Activated T-cell treated with anti-CD3 and anti-CD28 coated beads, Interleukin-2, amount 50 U/mL, for 48 hours (primary cell): Measurements from ENCODE around the gene SOHLH1.

Experiments used
- DNase-seq, 2 experiments: peaks; one replicate each; pipeline ENCODE4 v3.0.0-alpha.2; 2020

Gene SOHLH1

DNA sequence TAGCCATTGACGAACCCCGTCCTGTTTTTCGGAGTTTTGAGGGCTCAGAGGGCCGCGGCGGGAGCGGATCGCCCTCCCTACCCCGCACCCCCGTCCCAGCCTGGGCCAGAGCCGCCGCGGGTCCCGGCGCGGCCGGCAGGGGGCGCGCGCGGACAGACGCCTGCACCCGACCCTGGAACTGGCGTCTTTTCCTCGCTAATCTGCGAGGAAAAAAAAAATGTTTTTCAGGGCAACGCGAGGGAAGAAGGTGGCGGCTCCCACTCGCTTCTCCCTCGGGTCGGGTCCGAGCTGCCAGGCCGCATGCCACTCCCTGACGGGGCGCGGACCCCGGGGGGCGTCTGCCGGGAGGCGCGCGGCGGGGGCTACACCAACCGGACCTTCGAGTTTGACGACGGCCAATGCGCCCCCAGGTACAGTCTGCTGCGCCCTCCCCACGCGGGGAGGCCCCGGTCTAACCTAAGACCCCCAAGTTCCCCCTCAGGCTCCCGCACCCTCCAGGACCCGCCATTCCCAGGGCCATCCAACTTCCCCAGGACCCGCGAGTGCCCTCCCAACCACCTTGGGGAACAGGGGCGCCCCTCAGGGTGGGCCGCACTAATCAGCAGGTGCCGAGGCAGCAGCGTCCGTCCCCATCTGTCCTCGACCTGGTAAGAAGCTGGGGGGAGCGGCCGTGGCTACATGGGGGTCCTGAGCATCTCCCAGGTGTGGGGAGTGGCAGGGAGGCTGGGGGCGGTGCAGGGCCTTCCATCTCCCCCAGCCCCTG, 2.9 kb upstream of the SOHLH1 start, which contains the start of gene KCNT1:
Gene KCNT1, plus strand, starts transcription at position 227 of the 763 bp plus-strand sequence. Its CDS starts 74 bp downstream, at position 301.
- DNase-seq = peak; percentile 73 to 75

DNA sequence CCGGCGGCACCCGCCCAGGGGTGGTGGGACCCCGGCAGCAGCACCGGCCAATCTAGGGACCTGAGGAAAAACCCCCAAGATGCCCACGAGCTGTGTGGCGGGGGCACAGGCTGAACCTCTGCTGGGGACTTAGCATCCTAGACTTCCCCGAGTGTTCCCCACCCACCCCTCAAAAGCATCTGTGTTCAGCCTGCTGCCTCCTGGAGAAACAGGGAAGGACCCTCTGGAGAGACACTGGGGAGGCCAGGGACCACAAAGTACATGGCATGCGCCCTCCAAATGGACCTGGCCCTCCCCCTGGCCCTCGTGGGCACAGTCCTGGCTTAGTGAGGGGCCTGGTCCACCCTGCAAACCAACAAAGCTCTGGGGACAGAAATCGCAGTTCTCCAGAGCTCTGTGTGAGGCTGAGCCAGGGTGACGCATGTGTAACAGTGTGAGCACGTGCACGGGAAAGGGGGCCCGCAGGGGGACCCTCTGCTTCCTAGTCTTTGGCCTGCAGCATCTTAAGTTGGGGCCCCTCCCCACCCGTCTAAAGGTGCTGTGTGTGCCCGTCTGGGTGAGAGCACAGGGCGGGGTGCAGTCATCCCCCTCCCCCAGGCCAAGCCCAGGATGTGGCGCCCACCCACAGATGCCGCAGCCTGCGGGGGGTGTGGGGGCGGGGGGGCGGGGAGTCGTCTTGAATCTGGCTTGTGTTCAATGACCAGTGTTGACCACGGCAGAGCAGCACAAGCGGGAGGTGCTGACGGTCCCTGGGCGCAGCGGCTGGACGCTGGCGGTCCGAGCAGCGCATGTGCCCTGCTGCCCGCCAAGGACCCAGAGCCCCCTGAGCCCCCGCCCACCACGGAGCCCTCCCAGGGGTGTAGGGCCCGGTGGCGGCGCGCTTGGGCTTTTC, 2.0 kb upstream of the SOHLH1 start:
- peak; percentile 28 to 36 for DNase-seq

DNA sequence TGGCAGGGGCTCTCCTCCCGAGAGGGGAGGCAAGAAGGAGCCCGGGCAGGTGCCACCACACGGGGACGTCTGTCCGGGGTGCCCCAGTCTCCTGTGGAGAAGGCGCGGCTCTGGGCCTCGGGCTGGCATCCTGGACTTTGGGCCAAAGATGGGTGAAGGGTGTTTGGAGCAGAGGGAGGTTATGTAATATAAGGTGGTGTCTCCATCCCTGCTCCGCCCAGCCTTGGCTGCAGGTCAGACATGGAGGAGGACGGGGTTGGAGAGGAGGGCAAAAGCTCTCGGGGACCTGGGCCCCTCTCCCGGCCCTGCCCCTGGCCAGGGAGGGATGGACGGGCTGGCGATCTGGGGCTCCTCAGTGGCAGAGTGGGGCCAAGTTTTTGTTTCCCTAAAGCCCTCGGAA, 1.2 kb upstream of the SOHLH1 start:
- DNase-seq = no peak

DNA sequence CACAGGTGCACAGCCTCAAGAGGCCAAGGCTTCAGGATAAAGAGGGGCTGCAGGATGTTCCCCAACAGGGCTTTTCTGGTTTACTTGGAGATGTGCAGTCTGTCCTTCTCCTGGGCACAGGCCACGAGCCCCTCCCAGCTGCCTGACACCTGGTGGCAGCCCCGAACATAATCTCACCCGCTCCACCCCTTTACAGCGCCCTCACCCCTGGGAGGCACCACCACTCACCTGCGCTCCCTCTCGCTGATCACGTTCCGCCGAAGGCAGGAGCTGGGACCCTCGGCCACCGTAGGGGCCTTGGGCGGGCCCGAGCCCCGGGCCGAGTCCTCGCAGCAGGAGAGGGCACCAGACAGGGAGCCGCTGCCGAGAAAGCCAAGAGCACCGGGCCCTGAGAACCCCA, 514 bp downstream of the SOHLH1 start:
- DNase-seq = no peak

DNA sequence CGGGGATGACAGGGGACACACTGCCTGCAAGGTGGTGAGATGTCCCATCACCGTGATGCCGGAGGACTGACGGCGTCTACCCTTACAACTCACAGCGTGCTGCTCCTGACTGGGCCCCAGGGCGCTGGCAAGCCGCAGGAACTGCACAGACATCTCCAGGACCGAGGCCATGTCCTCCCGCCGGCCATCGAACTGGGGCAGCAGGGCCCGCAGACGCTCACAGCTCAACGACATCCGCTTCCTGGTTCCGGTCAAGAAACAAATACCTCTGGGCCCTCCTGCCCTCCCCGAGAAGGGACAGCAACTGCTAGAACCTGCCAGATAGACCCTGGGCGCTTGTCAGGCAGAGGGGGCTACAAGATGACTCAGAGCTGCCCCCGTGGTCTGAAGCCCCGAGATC, 1.0 kb downstream of the SOHLH1 start:
- DNase-seq = no peak

DNA sequence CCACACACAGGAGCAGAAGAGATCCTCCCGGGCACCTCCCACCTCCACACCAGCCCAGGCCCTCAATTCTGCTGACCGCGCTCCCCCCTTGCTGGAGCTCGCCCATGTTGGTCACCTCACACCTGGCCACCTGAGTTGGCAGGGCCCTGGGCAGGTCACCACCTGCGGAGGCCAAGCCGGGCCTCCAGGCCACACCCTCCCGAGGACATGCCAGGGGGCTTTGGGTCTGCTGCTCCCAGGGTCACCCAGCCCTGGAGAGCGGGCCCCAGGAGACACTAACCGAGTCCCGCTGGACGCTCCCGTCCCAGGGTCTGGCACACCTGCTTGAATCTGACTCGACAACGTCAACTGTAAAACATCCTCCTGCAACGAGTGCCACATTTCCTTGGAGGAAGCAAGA, 2.1 kb downstream of the SOHLH1 start:
- DNase-seq = no peak

DNA sequence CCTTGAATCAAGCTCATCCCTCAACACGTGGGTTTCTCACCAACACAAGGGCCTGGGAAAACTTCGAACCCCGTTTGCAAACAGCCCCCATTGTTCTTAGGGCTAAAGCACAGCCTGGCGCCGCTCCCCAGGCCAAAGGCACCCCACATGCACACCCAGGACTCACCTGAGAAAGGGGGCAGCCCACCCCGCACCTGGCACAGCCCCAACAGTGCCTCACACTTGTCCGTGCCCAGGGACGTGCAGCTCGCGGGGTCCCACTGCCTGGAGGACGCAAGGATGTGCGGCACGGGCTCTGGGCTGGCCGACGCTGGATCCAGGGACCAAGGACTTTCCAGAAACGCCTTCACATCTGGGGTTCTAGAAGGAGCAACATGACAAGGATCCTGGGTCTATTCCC, 2.8 kb downstream of the SOHLH1 start:
- DNase-seq = no peak

DNA sequence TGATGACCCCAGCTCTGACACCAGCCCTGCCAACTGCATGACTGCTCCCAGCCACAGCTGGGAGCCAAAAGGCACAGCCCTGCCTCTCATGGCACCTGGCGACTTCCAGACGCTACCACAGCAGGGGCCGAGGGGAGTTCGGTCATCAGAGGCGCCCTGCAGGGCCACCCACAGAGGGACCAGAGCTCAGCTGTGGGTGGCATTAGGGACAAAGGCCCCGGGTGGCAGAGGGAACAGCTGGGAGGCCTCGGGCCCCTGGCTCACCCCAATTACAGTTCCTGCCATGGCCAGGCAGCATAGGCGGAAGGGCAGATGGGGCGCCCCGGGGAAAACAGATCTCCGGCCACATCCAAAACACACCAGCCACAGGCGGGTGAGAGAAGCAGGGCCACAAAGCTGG, 3.6 kb downstream of the SOHLH1 start:
- DNase-seq = no peak

DNA sequence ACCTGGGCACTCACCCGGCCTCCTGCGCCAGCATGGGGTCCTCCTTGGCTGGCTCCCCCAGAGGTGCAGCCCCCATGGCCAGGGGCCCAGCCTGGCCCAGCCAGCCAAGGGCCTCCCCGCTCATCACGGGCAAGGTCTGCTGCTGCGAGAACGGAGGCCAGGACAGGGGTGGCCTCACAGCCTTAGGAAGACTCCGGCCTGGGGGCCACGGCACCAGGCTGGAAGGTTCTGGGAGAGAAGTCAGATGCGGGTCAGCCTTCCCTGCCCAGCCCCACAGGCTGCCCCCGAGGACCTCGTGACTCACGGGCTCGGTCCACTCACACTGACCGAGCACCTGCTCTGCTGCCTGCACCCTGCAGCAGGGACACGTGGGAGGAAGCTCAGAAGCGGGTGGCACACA, 4.2 kb downstream of the SOHLH1 start:
- DNase-seq = no peak

DNA sequence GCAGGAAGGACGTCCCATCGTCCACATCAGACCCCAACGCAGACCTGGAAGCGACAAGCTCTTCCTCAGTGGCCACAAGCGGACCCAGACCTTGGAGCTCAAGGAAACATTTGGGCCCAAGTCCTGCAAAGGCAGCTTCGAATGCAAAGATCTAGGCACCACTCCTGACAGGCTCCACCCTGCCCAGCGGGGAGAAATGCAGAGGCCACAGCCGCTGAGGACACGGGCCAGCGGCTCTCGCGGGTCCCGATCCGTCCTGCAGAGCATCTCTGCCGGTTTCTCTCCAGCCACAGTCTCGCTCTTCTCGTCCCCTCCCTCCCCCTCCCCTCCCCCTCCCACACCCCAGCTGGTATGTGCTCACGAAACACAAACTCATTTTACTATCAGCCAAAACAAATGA, 4.9 kb downstream of the SOHLH1 start:
- DNase-seq = no peak

DNA sequence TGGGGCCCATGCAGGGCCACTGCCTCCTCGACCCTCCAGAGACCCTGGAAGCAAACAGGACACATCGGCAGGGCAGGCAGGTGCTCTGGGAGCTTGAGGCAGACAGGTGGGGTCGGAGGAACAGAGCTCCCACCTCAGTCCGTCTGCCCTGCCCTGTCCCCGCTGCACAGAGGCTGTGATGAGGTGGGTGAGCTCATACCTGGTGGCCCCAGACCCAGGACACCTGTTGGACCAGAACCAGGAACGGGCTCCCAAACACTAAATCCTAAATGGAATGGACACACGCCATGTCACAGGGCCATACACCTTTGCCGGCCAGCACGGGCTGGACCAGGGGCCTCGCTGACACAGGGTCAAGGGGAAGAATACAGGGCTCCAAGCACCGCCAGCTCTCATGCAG, 5.5 kb downstream of the SOHLH1 start:
- DNase-seq = no peak

DNA sequence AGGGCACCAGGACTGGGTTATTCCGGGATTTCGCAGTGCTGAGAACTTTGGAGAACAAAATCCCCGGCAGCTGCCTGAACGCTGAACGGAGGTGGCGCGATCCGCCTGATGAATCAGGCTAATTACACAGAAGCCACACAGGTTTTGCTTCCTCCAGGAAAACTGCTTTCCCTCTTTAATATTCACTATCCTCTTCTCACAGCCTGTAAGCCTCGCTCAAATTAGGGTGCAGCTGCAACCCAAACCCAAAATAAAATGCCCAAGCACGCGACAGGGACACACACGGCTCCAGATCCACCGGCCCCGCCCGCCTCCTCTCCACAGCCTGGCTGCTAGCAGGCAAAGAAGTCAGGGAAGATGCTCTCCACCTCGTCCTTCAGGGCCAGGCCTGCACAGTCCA, 6.0 kb downstream of the SOHLH1 start:
- no peak for DNase-seq

DNA sequence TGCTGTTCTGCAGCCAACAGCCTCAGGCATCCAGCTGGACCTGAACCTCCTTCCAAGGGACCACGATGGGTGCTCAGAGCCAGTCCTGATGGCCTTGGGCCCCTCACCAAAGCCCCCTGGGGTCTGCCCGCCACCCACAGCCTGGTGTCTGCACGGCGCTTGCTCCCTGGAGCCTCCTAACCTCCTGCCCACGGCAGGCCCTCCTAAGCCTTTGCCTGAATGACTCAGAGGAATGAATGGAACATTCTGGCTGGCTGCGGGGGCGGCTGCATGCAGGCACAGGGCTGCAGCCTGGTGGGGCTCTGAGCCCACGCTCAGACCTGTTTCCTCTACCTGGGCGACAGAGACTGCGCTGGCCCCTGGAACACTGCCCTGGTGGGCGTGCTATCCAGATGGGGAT, 6.9 kb downstream of the SOHLH1 start:
- DNase-seq = no peak

DNA sequence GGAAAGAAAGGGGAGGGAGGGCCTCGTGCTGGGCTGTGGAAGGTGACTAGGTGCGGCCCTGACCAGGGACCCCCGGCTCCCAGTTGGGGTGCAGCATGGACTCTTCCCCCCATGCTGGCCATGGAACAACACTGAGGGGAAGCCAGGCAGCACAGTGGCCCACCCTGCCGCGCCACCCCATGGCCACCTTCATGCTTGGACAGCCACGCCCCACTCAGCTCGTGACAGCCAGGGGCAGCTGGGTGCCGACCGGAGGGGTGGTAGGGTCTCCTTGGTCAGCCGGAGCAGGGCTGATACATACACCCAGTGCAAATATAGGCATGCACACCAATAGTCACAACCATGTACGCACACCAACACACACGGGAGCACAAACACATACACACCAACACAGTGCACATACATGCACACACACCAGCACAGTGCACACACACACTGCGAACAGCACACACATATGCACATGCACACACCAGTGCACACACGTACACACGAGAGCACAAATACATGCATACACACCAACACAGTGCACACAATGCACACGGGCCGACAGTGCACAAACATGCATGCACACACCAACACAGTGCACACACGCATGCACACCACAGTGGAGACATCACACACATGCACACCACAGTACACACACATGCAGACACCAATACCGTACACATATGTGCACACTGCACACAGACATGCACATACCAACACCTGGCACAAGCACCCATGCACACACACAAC, 8.3 kb downstream of the SOHLH1 start:
- no peak for DNase-seq

DNA sequence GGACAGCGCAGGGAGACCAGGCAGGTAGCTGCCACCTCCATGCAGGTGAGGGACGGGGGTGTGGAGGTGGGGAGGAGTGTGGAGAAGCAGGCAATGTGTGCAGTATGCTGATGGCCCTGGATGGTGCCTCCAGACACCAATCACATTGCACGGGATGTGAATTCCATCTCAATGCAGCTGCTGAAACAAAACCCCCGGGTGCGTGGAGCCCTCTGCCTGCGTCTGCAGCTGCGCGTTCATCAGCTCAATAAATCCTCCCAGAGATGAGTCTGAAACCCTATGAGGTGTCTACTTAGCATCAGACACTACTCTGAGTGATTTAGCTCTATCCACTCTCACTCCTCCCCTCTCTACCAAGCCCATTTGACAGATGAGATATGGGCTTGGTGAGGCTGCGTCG, 10.3 kb downstream of the SOHLH1 start:
- no peak for DNase-seq

DNA sequence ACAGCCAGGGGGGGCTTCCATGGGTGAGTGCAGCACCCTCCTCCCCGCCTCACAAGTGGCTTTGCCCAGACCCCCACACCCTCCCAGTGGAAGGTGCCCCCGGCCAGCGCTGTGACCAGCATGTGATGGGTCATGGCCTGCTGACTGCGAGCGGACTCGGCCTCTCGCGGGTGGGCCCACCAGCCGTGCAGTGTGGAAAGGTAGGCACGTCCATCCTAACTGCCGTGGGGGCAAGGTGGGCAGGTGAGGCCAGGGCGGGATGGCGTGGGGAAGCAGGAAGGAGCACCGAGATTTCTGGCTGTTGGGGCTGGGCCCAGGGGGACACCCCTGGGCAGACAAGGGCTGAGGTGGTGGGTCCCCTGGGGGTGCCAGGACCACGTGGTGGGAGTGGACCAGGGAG, 12.1 kb downstream of the SOHLH1 start:
- DNase-seq = no peak

DNA sequence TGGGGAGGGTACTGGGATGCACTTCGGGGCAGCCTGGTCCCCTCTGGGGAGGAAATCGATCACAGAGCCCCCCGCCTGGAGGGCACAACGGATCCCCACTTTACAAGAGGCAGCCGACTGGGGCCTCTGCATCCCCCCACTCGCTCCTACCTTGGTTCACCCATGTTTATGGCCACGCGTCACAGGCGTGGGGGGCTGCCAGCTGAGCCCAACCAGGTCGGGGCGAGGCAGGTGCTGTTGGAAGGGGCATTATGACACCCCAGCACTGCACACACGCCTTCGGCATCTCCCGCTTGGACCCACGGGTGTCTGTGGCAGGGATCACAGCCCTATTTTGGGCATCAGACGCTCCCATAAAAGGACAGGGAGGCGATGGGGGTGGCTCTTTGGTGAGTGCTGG, 14.6 kb downstream of the SOHLH1 start:
- DNase-seq = no peak

DNA sequence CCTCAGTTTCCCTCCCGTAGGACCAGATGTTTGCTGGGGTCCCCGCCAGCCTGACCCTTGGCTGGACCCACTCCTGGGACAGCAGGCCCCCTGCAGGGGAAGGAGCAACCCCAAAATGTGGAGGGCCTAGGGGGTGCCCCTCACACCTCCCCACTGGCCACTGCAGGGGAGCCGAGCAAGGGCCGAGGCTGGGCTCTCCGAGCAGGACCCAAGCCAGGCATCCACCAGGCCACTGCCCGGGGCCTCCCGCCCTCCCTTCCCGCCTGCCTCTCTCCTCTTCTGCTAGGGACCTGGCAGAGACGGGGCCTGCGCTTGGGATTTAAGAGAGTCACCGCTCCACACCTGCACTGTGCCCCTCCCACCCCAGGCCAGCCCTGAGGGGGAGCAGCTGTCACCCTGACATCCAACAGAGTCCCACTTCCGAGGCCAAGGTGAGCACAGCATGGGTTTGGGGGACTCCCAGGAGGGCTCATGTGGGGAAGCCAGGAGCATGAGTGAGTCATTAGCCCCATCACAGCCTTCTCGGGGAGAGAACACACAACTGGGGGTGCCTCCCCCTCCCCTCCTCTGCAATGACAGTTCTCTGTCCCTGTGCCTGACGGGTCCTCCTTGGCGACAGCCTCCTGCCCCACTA, 15.8 kb downstream of the SOHLH1 start:
- DNase-seq = no peak

DNA sequence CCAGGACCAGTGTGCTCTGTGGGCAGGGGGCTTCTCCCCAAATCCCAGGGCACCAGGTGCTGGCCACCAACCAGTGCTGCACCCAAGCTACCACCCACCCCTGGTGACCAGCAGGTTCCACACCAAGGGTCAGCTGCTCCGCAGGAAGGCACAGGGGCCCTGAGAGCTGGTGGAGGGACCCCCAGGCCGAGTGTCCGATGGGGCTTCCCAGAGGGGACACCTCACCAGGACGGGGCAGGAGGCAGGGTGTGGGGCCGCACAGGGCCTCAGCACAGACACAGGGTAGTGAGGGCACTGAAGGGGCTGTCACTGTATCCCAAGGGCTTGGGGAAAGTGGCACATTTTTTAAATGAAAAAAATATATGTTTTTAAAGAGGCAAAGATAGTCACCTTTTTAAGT, 18.1 kb downstream of the SOHLH1 start:
- no peak for DNase-seq

DNA sequence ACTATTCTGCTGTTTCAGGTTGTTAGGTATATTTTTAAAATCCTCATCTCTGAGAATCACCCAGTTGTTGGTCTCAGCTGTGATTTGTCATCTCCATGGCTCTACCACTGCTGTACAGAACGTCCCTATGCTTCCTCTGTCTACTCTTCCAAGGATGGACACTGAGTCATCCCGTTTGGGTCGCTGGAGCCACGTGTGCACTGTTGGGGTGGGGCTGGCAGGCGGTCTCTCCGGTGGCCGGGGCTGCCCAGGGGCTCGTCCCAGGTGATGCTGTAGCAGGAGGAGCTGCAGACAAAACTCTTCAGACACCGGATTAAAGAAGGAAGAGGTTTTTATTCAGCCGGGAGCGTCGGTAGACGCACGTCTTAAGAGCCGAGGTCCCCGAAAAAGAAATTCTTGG, 19.2 kb downstream of the SOHLH1 start:
- DNase-seq = no peak

DNA sequence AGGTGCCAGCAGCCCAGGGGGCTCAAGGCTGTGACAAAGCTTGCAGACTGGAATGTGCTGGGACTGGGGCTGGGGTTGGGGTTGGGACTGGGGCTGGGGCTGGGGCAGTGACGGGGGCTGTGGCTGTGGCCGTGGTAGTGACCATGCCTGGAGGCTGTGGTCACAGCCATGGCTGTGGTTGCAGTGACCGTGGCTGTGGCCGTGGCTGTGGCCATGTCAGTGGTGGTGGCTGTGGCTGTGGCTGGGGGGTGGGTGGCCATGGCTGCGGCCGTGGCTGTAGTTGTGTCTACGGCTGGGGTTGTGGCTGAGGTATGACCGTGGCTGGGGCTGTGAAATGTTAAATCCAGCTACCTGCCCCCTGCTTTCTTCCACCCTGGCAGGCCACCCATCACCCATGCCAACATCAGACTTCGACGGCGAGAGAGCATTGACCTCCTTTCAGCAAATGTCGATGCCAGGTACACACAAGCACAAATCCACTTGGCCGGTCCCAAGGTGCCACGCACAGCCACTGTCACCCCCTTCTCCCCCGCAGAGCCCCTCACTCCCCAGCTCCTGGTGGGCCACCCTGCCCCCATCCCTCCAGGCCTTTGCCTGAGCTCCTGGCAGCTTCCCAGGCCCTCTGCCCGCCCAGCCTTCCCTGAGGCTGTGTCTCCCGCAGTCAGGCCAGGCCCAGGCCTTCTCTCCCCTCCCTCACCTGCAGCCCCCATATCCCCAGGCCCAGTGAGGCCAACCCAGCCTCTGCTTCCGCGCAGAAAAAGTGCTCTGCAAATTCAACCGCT, 20.9 kb downstream of the SOHLH1 start:
- DNase-seq = no peak

DNA sequence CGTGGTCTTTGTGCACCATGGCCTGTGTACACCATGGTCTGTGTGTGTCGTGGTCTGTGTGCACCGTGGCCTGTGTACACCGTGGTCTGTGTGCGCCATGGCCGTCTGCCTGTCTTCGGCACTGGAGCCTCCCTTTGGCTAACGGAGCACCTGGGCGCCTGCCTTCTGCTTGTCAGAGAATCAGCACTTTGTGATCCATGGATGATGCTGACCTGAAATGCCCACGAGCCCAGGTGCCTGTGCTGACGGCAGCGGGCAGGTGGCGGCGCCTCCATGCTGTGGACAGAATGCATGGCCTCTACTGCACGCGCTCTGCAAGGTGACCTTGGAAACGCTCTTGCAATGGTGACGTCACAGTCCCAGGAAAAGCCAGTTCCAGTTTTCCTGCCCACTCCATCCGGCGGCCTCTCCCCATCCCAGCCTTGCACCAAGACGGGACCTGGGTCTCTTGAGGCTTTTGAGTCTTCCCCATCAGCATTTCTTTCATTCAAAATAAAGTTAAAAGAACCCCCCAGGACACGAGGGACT, 21.6 kb downstream of the SOHLH1 start:
- DNase-seq = no peak
